Measurements from ENCODE around the gene NISCH. TPM values are rescaled to one million over a fixed set of nuclear protein-coding genes. Genes with fewer than 3 reads are reported as not detected.
A peak's percentile ranks its signal among the peaks of the same experiment; 100 is the strongest.

Gene NISCH
- total RNA-seq, 4 donors from 2014 or later: 65.7 to 150 (median 128) TPM

DNA sequence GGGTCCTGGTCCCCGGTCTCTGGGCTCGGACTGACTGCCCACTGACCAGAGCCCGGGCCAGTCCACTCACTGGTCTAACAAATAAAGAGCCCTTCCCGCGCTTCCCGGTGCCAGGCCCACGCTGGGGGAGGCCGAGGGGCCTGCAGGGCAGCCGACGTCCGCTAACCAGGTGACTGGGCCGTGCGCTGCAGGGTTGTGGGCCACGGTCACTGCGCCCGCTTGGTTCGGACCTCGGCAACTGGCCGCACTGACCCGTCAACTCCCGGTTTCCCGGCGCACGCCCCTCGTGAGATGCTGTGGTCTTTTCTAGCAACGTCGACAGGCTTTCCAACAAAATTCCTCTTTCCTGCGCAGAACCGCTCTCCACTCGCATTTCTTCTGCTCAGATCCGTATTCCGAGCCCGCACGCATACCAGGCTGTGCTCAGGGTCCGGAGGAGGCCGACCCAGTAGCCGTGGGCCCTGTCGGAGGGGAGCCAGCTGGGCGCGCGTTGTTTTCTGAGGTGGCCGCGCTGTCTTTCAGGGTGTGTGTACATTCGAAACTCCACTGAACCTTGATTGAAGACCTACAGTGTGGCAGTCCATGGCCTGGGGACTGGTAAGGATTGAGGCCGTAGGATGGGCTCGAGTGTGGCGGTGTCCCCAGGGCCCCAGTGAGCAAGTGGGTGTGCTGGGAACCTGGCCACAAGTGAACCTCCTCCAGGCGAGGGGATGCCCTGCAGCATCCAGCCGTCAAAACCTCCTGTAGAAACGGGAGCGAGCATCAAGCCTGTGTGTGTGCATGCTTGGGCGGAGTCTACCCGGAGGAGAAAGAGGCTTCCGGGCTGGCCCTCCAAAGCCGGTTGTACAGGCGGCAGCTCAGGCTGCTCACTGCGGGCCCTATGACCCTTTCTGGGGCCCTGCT is 79.1 kb downstream of the NISCH start:
- peak in 2 of 3 donors; percentile 48 to 55 for DNase-seq
- peaks cover 4 to 42% (median 20%) of the 10 kb centered on the region in 4 donors for H3K4me1 ChIP-seq

DNA sequence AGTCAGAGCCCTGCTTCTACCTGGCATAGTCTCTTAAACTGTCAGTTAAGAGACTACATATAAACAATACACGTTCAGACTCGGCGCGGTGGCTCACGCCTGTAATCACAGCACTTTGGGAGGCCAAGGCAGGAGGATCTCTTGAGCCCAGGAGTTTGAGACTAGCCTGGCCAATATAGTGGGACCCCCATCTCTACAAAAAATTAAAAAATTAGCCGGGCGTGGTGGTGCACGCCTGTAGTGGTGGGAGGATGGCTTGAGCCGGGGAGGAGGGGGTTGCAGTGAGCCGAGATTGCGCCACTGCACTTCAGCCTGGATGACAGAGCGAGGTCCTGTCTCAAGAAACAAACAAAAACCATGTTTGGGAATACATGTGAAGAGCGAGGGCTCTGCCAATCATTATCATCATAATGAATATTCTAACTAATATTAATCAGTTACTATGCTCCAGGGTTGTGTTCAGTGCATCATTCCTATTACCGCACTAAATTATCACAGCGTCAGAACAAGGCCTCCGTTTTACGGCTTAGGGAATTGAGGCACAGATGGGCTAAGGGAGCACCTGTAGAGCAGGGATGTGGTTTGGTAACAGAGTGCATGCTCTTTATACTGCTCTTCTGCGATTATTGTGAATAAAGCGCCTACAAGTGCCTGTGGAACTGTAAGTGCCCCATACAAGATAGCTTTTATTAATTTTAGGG is 80.2 kb downstream of the NISCH start:
- Histone ChIP-seq H3K4me3 (peak overlapping the region; percentile 37 to 63 (median 60)), H3K27ac (peak overlapping the region in 3 of 4 donors; percentile 26 to 75 (median 26)), H3K9me3 (no peaks in the 10 kb centered on the region), H3K36me3 (peaks cover 0 to 3% (median 0%) of the 10 kb centered on the region in 3 donors), H3K4me1 (peaks cover 4 to 42% (median 20%) of the 10 kb centered on the region in 4 donors), H3K27me3 (no peaks in the 10 kb centered on the region)
- TF ChIP-seq, protein P1, sequence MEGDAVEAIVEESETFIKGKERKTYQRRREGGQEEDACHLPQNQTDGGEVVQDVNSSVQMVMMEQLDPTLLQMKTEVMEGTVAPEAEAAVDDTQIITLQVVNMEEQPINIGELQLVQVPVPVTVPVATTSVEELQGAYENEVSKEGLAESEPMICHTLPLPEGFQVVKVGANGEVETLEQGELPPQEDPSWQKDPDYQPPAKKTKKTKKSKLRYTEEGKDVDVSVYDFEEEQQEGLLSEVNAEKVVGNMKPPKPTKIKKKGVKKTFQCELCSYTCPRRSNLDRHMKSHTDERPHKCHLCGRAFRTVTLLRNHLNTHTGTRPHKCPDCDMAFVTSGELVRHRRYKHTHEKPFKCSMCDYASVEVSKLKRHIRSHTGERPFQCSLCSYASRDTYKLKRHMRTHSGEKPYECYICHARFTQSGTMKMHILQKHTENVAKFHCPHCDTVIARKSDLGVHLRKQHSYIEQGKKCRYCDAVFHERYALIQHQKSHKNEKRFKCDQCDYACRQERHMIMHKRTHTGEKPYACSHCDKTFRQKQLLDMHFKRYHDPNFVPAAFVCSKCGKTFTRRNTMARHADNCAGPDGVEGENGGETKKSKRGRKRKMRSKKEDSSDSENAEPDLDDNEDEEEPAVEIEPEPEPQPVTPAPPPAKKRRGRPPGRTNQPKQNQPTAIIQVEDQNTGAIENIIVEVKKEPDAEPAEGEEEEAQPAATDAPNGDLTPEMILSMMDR (IDR thresholded peaks at IDR 0.05): no peak
- no peak for TF ChIP-seq POLR2A (IDR thresholded peaks at IDR 0.05)
- DNase-seq: peak in 1 of 3 donors; percentile 45

More for the DNA sequence above, 79.1 kb downstream of the NISCH start:
- H3K9me3 ChIP-seq: no peaks in the 10 kb centered on the region
- TF ChIP-seq, protein P1 (IDR thresholded peaks at IDR 0.05): no peak
- no peak for TF ChIP-seq POLR2A (IDR thresholded peaks at IDR 0.05)
- no peaks in the 10 kb centered on the region for H3K36me3 ChIP-seq
- H3K27me3 ChIP-seq: no peaks in the 10 kb centered on the region
- H3K27ac ChIP-seq: peak overlapping the region; percentile 60 to 71 (median 64)
- H3K4me3 ChIP-seq: peak overlapping the region; percentile 49 to 76 (median 66)

DNA sequence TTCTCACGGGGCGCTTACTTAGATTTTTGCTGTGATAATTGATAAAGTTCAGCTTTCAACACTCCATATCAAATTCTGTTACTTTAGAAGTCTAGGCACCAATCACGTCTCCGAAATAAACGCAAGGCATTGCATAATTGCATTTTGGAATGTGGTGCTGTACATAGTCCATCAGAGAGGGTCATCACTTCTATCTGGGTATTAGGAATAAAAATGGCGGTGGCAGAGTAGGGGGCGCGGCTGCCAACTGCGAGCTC is 80.6 kb downstream of the NISCH start:
- no peaks in the 10 kb centered on the region for H3K27me3 ChIP-seq
- H3K4me3 ChIP-seq: peak overlapping the region; percentile 37 to 63 (median 60)
- H3K4me1 ChIP-seq: peaks cover 4 to 42% (median 20%) of the 10 kb centered on the region in 4 donors
- TF ChIP-seq, protein P1 (IDR thresholded peaks at IDR 0.05): no peak
- no peak for TF ChIP-seq POLR2A (IDR thresholded peaks at IDR 0.05)
- no peaks in the 10 kb centered on the region for H3K9me3 ChIP-seq
- H3K36me3 ChIP-seq: peaks cover 0 to 8% (median 0%) of the 10 kb centered on the region in 3 donors
- DNase-seq: no peak
- peak overlapping the region in 3 of 4 donors; percentile 26 to 75 (median 26) for H3K27ac ChIP-seq

DNA sequence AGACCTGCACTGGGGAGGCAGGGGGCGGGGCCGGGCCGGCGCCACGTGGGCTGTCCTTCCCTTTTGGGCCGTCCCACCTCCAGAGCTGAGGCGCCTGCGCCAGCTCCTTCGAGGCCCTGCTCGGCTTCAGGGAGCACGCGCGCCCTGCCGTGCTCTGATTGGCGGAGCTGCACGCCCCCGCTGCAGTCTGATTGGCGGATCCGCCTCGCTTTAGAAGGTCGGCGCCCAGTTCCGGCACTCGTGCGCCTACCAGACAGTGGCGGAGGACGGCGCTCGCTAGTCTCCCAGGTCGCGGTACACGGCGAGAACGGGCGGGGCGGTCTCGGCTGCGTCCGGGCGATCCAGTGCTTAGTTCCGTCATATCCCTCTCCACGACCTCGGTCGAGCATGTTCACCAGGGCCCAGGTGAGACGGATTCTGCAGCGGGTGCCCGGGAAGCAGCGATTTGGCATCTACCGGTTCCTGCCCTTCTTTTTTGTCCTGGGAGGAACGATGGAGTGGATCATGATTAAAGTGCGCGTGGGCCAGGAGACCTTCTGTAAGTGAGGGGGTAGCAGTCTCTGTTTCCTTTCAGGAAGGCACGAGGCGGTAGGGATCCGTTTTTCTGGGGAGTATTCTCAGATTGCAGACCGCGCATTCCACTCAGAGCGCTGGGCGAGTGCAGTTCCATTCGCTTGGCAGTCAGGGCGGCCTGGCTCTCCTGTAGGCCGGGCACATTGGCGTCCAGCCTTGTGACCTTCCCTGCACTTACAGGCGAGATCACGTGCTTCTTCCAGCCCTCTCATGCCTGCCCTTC is 81.2 kb downstream of the NISCH start, which contains the start of gene UQCC5:
Gene UQCC5 (plus strand): TSS at position 237 of the 796 bp plus-strand sequence. CDS start 151 bp downstream, at position 388.
- H3K36me3 ChIP-seq: peaks cover 0 to 12% (median 0%) of the 10 kb centered on the region in 3 donors
- peak; percentile 95 to 99 for TF ChIP-seq POLR2A (IDR thresholded peaks at IDR 0.05)
- TF ChIP-seq, protein P1 (IDR thresholded peaks at IDR 0.05): no peak
- peaks cover 4 to 42% (median 20%) of the 10 kb centered on the region in 4 donors for H3K4me1 ChIP-seq

DNA sequence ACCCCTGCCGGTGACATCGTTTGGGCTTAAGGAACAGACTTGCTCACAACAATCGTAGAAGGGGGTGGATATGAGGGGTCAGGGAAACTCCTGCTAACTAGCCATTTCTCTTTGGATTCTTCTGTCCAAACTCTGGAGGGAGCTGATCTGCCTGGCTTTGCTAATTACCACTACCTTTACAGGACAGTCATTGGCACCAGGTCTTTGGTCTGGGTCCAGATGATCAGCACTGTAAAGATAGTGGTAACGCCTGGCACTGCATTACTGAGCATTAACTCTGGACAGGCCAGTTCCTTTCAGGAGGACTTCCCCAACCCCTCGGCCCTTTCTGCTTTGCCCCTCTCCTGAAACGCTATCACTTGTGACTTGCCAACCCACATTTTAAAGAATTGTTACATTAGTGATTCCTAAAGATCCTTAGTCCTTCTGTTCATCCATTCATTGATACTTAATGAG is 81.8 kb downstream of the NISCH start:
- Histone ChIP-seq H3K4me3 (peak overlapping the region; percentile 60 to 73 (median 62)), H3K9me3 (no peaks in the 10 kb centered on the region), H3K27me3 (no peaks in the 10 kb centered on the region), H3K27ac (peak overlapping the region; percentile 75 to 89 (median 84)), H3K4me1 (peaks cover 4 to 42% (median 18%) of the 10 kb centered on the region in 4 donors), H3K36me3 (peaks cover 0 to 12% (median 0%) of the 10 kb centered on the region in 3 donors)
- TF ChIP-seq, protein P1 (IDR thresholded peaks at IDR 0.05): peak in 2 of 6 experiments; percentile 17 to 22
- no peak for TF ChIP-seq POLR2A (IDR thresholded peaks at IDR 0.05)
- no peak for DNase-seq

More for the DNA sequence above, 81.2 kb downstream of the NISCH start, which contains the start of gene UQCC5:
- Histone ChIP-seq H3K9me3 (no peaks in the 10 kb centered on the region), H3K4me3 (peak within 1 kb of the TSS; percentile 60 to 73 (median 62)), H3K27me3 (no peaks in the 10 kb centered on the region), H3K27ac (peak within 1 kb of the TSS; percentile 75 to 89 (median 84))
- DNase-seq: peak; percentile 97 to 99 (median 98)
